ENCODE results near the gene RUNX1.

DNA sequence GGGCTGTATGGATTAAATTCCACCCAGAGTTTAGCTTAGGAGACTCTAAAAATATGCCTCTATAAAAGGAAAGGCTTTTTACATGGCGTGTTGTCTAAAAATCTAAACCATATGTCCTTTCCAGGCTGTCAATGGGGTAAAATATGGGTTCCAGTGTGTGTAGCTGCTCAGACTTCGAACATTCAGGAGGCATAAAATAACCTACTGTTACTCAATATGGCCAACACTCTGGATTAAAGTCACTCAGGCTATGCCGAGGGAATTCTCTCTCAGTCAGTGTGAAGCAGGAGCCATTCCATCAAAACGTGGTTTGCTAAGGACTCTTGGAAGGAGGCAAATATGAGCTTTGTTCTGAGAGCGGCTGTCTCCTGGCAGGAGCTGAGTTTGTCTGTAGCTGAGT, 135.3 kb downstream of the RUNX1 start:
- TF ChIP-seq EP300 (IDR thresholded peaks at IDR 0.05; ENCODE audit: borderline replicate concordance in 1 of 2, low read depth in 1 of 2, low read length in 1 of 2) (no peak), TEAD4 (IDR thresholded peaks at IDR 0.05; ENCODE audit: borderline replicate concordance, insufficient read depth) (no peak), YY1 (IDR thresholded peaks at IDR 0.05; ENCODE audit: low read depth) (no peak), POLR2AphosphoS5 (IDR thresholded peaks at IDR 0.05; ENCODE audit: low read depth, low read length) (no peak), MXI1 (IDR thresholded peaks at IDR 0.05; ENCODE audit: low read depth, low read length) (no peak), SIN3A (IDR thresholded peaks at IDR 0.05; ENCODE audit: borderline replicate concordance, low read depth, low read length) (no peak), RAD21 (IDR thresholded peaks at IDR 0.05; ENCODE audit: low read length) (no peak), TAF1 (IDR thresholded peaks at IDR 0.05; ENCODE audit: borderline replicate concordance, low read depth, low read length) (no peak), FOXM1 (IDR thresholded peaks at IDR 0.05; ENCODE audit: low read depth) (no peak), RFX5 (IDR thresholded peaks at IDR 0.05; ENCODE audit: low read length) (no peak), FOXJ3 (CRISPR knock-in tag; IDR thresholded peaks at IDR 0.05) (no peak), GATA2 (CRISPR knock-in tag; IDR thresholded peaks at IDR 0.05) (no peak)
- TF ChIP-seq, protein P1, sequence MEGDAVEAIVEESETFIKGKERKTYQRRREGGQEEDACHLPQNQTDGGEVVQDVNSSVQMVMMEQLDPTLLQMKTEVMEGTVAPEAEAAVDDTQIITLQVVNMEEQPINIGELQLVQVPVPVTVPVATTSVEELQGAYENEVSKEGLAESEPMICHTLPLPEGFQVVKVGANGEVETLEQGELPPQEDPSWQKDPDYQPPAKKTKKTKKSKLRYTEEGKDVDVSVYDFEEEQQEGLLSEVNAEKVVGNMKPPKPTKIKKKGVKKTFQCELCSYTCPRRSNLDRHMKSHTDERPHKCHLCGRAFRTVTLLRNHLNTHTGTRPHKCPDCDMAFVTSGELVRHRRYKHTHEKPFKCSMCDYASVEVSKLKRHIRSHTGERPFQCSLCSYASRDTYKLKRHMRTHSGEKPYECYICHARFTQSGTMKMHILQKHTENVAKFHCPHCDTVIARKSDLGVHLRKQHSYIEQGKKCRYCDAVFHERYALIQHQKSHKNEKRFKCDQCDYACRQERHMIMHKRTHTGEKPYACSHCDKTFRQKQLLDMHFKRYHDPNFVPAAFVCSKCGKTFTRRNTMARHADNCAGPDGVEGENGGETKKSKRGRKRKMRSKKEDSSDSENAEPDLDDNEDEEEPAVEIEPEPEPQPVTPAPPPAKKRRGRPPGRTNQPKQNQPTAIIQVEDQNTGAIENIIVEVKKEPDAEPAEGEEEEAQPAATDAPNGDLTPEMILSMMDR (IDR thresholded peaks at IDR 0.05) = no peak
- TF ChIP-seq, protein P2, sequence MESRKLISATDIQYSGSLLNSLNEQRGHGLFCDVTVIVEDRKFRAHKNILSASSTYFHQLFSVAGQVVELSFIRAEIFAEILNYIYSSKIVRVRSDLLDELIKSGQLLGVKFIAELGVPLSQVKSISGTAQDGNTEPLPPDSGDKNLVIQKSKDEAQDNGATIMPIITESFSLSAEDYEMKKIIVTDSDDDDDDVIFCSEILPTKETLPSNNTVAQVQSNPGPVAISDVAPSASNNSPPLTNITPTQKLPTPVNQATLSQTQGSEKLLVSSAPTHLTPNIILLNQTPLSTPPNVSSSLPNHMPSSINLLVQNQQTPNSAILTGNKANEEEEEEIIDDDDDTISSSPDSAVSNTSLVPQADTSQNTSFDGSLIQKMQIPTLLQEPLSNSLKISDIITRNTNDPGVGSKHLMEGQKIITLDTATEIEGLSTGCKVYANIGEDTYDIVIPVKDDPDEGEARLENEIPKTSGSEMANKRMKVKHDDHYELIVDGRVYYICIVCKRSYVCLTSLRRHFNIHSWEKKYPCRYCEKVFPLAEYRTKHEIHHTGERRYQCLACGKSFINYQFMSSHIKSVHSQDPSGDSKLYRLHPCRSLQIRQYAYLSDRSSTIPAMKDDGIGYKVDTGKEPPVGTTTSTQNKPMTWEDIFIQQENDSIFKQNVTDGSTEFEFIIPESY (IDR thresholded peaks at IDR 0.05; ENCODE audit: borderline replicate concordance, low read depth) = no peak
